Head of caudate nucleus (tissue), 42 donors: ENCODE results near the gene RARB.

ENCODE experiments used
- DNase-seq, 42 donors: peaks; one replicate each; pipeline versions ENCODE4 v3.0.0 to v3.0.0-alpha.2; 2020 to 2021; ENCODE audit warnings: mixed read lengths in 7 of 42
- intact Hi-C: fragments of 100-400 bp; cut with DNase I; formaldehyde crosslinking; loops from one replicate; pipeline ENCODE4 v1.15.0; 2022

The RARB gene

GRCh38 chr3:25563601-25564000 is 135.5 kb downstream of the RARB start:
- intact Hi-C loops: no loop called here

DNA sequence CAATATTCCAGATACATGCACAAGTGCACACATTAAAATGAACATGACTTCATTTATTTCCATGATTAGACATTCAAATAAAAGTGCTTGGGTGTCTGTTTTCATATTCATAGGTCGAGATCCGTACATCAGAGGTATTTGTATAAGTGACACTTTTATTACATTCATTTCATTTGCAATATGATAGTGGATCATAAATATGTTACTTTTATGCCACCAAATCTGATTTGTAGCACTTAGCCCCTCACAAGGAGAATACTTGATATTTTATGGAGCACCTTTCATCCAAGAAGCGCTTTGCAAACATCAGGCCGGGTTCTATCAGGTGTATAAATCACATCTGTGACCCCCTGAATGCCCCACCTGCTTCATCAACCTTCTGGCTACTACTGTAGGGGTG is 136.0 kb downstream of the RARB start:
- no peak for DNase-seq
- intact Hi-C loops: no loop called here

More at GRCh38 chr3:25563601-25564000, 135.5 kb downstream of the RARB start:
- DNase-seq: no peak

- no peak for DNase-seq
- intact Hi-C loops: no loop called here
Observed at GRCh38 chr3:25565807-25566206, 137.7 kb downstream of the RARB start.

DNA sequence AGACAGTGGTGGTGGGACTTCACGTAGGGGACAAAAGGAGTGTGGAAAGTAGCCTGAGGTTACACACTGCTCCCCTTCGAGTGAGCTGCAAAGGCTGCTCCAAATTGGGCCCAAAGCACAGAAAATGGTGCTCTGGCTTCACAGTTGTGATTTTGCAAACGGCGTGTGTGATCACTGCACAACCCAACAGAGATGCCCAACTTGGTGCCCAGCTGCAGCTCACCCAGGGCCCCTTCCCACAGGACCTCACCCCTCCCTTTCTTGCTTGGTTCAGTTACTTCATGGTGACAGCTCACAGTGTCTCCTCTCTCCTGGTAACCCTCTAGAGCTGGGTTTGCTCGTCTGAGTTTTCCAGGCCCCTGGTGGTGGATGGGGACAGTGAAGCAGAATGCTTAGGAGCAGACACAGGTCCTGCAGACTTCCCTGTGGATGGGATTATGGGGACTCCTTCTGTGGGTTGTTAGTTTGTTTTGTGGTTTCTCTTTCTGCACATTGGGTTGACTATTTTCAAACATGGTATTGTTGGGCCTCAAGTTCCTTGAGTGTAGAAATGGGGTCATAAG is 138.4 kb downstream of the RARB start:
- DNase-seq: no peak
- intact Hi-C loops: no loop called here

DNA sequence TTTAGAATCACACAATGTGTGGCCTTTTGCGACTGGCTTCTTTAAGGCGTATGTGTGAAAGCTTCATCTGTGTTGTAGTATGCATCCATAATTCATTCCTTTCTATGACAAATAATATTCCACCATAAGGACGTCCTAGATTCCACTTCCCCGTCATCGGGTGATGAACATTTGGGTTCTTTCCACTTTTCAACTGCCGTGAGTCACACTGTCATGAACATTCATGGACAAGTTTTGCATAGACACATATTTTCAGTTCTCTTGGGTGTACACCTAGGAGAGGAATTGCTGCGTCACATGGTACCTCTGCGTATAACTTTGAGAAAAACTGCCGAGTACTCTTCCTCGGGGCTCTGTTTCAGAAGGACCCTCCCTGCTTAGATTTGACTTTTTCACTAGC is 139.3 kb downstream of the RARB start:
- peak in 19 of 42 donors; percentile 11 to 78 (median 45) for DNase-seq
- intact Hi-C loops: no loop called here

GRCh38 chr3:25567806-25568524 is 139.9 kb downstream of the RARB start:
- DNase-seq: no peak
- intact Hi-C loops: no loop called here

DNA sequence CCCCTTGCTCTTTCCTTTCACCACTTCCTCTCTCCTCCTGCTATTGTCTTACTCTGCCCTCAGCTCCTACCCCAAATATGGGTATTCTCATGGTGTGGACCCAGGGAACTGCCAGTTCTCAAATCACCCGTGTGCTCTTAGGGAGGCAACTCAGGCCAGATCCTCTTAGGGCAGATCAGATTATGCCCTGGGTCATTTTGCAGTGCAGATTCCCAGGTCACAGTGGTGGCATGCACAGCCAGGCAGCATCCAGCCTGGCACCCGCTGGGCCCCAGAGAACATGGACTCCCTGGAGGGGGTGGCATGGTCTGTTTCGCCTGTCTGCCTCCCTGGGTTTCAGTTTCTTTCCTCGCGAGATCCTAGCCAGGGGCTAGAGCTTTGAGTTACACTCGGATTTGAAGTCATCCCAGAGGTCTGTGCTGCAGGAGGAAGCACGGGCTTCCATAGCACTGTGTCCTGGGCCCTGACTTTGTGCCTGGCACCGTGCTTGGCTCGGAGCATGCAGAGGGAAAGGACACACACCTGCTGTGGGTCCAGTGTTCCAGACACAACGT is 140.5 kb downstream of the RARB start:
- intact Hi-C loops: no loop called here

DNA sequence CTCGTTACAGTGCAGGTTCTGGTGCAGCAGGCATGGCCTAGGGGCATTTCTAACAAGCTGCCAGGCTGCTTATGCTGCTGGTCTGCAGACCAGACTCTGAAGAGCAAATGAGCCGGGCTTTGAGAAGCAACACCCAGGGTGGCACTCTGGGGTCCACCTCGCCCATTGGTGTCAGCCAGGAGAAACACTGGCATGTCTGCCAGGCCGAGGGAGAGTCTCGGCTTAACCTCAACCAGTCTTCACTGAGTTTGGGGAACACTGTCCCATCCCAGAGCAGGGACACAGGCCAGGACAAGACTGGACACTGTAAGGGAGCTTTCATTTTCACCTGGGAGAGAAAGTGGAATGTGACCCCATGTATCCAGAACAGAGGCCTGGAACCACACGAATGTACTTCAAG is 143.2 kb downstream of the RARB start:
- intact Hi-C loops: no loop called here
- DNase-seq: no peak

More for the DNA sequence above, 140.5 kb downstream of the RARB start:
- no peak for DNase-seq

- DNase-seq: no peak
- intact Hi-C loops: no loop called here
Observed at GRCh38 chr3:25572336-25572735, 144.3 kb downstream of the RARB start.

GRCh38 chr3:25572919-25573385 is 144.9 kb downstream of the RARB start:
- DNase-seq: no peak
- intact Hi-C loops: no loop called here

DNA sequence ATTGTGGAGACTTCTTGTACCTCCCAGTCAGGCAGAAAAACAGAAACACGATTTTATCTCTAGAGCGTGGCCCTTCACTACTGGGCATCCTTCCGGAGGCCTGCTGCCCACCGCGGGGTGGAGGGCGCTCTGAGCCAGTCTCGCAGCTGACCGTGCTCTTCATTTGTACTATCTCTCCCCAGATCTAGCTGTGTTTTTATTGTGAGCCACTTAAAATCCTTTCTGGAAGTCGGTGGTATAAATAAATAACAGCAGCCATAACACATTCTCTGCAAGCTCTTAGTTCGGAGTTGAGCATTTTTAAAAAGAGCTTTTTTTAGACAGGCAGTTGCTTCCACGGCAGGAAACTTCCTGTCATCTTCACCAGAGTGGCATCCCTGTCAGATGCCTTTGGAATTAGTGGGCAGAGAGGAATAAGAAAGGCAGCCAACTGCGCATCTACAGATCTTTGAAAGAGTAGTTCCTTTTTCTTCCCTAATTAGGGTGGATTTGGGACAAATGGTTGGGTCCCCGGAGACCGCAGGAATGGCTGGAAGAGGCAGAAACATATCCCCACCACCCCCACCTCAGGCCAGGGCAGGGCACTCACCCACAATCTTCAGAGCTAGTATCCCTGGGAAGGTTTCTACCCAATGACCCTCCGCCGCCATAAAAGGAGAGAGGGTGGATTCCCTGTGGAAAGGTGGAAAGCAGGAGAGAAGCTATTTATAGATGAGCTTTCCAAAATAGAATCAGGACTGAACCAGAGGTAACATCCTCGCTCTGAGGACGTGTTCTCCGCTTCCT is 145.5 kb downstream of the RARB start:
- DNase-seq: peak in 18 of 42 donors; percentile 18 to 76 (median 52)
- intact Hi-C loops: no loop called here

GRCh38 chr3:25574172-25574765 is 146.2 kb downstream of the RARB start:
- DNase-seq: no peak
- intact Hi-C loops: no loop called here

GRCh38 chr3:25575001-25575400 is 146.9 kb downstream of the RARB start:
- no peak for DNase-seq
- intact Hi-C loops: no loop called here

DNA sequence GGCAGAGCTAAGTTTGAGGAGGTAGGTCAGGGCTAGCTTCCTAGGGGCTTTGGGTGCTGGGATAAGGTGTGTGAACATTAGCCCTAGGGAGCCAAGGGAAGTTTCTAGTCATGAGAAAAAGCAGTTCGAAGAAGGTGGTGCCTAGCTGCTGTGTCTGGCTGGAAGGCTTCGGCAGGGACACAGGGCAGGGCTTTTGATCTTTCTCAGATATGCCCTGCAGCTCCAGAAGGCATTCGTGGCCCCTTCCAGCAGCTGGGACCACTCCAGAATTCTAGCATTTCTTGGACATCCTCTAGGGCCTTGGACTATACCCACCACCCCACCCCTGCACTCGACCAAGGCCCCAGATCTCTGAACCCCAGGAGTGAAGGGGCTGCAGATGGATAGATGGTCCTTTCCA is 148.1 kb downstream of the RARB start:
- DNase-seq: no peak
- intact Hi-C loops: no loop called here

DNA sequence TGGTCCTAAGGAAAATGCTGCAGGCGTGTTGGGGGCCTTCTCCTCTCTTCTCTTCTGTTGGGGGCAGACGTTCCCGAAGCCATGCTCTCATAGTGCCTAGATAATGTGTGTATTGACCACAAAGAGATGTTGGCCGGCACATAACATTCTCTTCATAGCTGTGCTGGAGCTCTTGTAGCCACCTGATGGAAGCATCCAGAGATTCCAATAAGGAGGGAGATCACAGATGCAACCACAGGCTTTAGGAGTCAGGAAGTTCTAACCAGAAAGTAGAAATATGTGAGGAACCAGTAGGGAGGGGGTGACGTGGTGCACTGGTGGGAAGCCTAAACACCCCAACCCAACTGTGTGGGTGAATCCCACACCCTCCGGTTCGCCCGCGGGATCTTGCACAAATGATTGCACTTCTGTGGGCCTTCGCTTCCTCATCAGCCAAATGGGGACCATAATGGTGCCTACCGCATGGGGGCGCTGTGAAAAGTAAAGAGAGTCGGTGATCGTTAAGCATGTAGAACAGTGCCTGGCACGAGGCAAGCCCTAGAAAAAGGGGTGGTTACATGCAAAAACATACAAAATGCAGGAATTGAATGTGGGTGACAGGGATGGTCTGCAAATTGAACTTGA is 148.9 kb downstream of the RARB start:
- DNase-seq: peak in 2 of 42 donors; percentile 17 to 37
- intact Hi-C loops: no loop called here

DNA sequence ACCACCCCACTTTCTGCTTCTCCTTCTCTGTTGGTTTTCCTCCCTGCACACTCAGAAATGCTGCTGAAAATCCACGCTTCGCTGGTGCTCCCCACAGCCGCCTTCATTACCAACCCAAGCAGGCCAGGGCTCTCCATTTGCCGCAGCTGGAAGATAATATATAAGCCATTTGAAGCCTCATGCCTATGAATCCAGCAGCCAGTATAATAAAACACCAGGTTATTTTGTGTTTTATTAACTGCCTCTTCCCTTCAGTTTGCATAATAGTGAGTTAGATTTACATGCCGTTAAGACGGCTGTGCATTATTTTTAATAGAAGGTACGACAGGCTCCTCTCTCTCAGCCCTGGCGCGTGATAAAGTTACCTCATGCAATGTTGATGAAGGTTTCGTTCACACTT is 150.0 kb downstream of the RARB start:
- DNase-seq: no peak
- intact Hi-C loops: no loop called here

- DNase-seq: no peak
- intact Hi-C loops: no loop called here
Observed at GRCh38 chr3:25580534-25580933, 152.5 kb downstream of the RARB start.

DNA sequence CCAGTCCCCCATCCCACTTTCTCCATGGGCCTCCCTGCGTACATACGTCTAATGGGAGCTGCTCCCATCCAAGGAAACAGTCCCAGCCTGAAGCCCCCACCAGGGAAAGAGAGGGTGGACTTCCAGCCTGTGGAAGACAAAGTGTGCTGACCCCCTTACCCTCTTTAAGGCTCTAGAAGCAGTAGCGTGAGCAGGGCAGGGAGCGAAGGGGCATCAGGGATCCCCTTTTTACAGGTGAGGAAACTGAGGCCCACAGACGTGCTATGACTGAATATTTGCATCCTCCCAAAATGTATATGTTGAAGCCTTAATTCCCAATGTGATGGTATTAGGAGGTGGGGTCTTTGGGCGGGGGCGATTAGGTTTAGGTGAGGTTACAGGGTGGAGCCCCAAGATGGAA is 153.3 kb downstream of the RARB start:
- intact Hi-C loops: no loop called here
- DNase-seq: no peak

GRCh38 chr3:25581823-25582222 is 153.8 kb downstream of the RARB start:
- intact Hi-C loops: no loop called here
- no peak for DNase-seq
